Prostate gland (tissue), 2 donors: ENCODE results near the gene DNAJC30.

Experiments used
- POLR2A ChIP-seq: fragments of 450-650 bp; IDR thresholded peaks from one replicate; pipeline ENCODE4 v1.6.1; 2016; ENCODE audit warnings: antibody characterized with exemption, mild to moderate bottlenecking
- POLR2AphosphoS5 ChIP-seq: sonication (generic); formaldehyde crosslinking; IDR thresholded peaks from one replicate; pipeline ENCODE4 v1.6.1; 2017; ENCODE audit warnings: antibody characterized with exemption
- TF ChIP-seq, protein P1 (sequence below), 4 experiments: fragments of 200-600 bp in 2 of 4; fragments of 450-650 bp in 2 of 4; sonication (generic) in 2 of 4; IDR thresholded peaks; 1 replicate in 3 of 4; 2 replicates in 1 of 4; pipeline ENCODE4 v1.5.1; 2016 to 2019; ENCODE audit warnings: antibody characterized with exemption in 4 of 4, mild to moderate bottlenecking in 2 of 4, moderate library complexity in 2 of 4

DNA sequence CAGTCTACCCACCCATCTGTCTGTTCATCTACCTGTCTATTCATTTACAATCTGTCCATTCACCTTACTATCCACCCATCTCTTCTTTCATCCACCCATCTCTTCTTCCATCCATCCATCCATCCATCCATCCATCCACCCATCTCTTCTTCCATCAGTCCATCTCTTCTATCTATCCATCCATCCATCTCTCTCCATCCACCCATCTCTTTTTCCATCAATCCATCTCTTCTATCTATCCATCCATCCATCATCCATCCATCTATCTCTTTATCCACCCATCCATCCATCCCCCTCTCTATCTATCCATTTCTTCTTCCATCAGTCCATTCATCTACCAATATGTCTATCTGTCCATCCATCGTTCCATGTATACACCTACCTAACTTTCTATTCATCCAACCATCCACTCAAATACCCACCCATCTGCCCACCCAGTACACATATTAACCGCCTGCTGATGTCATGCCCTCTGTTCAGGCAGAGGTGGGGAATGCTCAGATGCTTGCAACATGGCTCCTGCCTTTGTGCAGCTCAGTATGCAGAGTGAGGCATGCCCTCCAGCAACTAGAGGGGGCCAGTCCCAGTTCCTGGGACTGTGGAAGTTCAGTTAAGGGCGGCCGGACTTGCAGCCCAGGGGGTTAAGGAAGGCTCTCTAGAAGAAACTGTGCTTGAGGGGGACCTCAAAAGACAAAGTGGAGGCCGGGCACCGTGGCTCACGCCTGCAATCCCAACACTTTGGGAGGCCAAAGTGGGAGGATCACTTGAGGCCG, 47.6 kb downstream of the DNAJC30 start:
- TF ChIP-seq, protein P1, sequence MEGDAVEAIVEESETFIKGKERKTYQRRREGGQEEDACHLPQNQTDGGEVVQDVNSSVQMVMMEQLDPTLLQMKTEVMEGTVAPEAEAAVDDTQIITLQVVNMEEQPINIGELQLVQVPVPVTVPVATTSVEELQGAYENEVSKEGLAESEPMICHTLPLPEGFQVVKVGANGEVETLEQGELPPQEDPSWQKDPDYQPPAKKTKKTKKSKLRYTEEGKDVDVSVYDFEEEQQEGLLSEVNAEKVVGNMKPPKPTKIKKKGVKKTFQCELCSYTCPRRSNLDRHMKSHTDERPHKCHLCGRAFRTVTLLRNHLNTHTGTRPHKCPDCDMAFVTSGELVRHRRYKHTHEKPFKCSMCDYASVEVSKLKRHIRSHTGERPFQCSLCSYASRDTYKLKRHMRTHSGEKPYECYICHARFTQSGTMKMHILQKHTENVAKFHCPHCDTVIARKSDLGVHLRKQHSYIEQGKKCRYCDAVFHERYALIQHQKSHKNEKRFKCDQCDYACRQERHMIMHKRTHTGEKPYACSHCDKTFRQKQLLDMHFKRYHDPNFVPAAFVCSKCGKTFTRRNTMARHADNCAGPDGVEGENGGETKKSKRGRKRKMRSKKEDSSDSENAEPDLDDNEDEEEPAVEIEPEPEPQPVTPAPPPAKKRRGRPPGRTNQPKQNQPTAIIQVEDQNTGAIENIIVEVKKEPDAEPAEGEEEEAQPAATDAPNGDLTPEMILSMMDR (IDR thresholded peaks at IDR 0.05): no peak
- TF ChIP-seq POLR2A (no peak), POLR2AphosphoS5 (no peak)
